H1 (cell line): Measurements from ENCODE around the gene MAPK8IP1. TPM values are rescaled to one million over a fixed set of nuclear protein-coding genes. Genes with fewer than 3 reads are reported as not detected.

Experiments
- CTBP2 ChIP-seq: IDR thresholded peaks from 2 replicates; pipeline ENCODE4 v1.7.0; 2011; ENCODE audit warnings: borderline replicate concordance, mild to moderate bottlenecking, moderate library complexity, mixed read lengths, low read length; ENCODE audit not compliant: insufficient read depth, insufficient read length
- EP300 ChIP-seq, 2 experiments: IDR thresholded peaks; 1 replicate in 1 of 2; 2 replicates in 1 of 2; pipeline ENCODE4 v1.6.1; 2011 to 2012; ENCODE audit warnings: low read depth in 2 of 2, low read length in 2 of 2, mild to moderate bottlenecking in 2 of 2, borderline replicate concordance in 1 of 2, inconsistent platforms in 1 of 2, moderate library complexity in 1 of 2
- SIN3A ChIP-seq, 2 experiments: IDR thresholded peaks in 1 of 2; conservative IDR thresholded peaks in 1 of 2; 2 replicates each; pipeline ENCODE4 v1.6.1; 2011 to 2012; ENCODE audit warnings: low read length in 2 of 2, improper control_type of control experiment in 1 of 2, low read depth in 1 of 2, mild to moderate bottlenecking in 1 of 2
- polyA plus RNA-seq, 7 experiments: library from polyadenylated mRNA; depleted of rRNA in 3 of 7; stranded (reverse) in 5 of 7; unstranded in 2 of 7; fragments of >200 nt in 5 of 7; fragments of 200-250 nt in 2 of 7; gene quantifications; 1 replicate in 5 of 7; 2 replicates in 1 of 7; 4 replicates in 1 of 7; pipeline versions ENCODE4 v1.2.1 to v1.2.3, GENCODE V29; 2011 to 2013; ENCODE audit warnings: missing spikeins in 2 of 7, mixed read lengths in 2 of 7
- total RNA-seq: library from RNA; stranded (reverse); fragmentation: NEBNext Ultra II Directional; extraction: Animal tissue kit (Norgen Biotek cat#: 25700); gene quantifications from 2 replicates; pipeline ENCODE4 v1.2.1, GENCODE V29; 2021

Gene MAPK8IP1
- total and polyA plus RNA-seq, 2 of the 8 experiments (the other 6 are each of a cell fraction or from before 2014, with no cell fraction given), result 32.4 to 40.1 TPM

DNA sequence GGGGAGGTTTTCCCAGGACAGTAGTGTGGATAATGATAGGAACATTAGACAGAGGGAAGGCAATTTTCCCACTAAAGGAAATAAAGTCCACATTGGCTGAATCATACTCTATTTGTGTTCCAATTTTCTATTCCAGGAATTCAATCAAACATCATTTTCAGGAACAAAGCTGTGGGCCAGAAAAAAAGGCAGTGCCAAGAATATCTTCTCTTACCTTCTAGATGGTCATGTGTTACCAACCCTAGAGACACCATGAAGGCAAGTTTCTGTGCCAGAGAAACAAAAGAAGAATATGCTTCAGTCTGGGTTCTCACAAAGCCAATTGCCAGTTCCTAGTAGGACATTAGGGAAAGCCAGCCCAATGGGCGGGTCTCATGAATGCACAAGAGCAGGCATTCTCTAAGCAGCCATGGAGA is 64.5 kb downstream of the MAPK8IP1 start (continued):
- no peak for TF ChIP-seq SIN3A (conservative IDR thresholded peaks at IDR 0.05 in 1 of 2, IDR thresholded peaks at IDR 0.05 in 1 of 2; ENCODE audit: low read depth in 1 of 2, low read length in 2 of 2)
- TF ChIP-seq CTBP2, result no peak
- TF ChIP-seq EP300 (IDR thresholded peaks at IDR 0.05; ENCODE audit: borderline replicate concordance in 1 of 2, low read depth in 2 of 2, low read length in 2 of 2), result no peak

Other genes starting within 250 kb of the MAPK8IP1 start
- 1.6 and 3.8 TPM in 2 replicates for gene CHST1, start 220.0 kb upstream of the MAPK8IP1 start, total RNA-seq
- 1.6 and 2.7 TPM in 2 replicates for gene CHST1, start 220.0 kb upstream of the MAPK8IP1 start, polyA plus RNA-seq (2011; rRNA removed)
- gene SLC35C1, start 80.5 kb upstream of the MAPK8IP1 start, total RNA-seq, result 10.6 and 11.2 TPM in 2 replicates
- 4.6 and 9.5 TPM in 2 replicates for gene SLC35C1, start 80.5 kb upstream of the MAPK8IP1 start, polyA plus RNA-seq (2011; rRNA removed)
- 9.4 and 10.9 TPM in 2 replicates for gene CRY2, start 38.2 kb upstream of the MAPK8IP1 start, total RNA-seq
- 8.0 and 11.8 TPM in 2 replicates for gene CRY2, start 38.2 kb upstream of the MAPK8IP1 start, polyA plus RNA-seq (2011; rRNA removed)
- 1.1 TPM in 1 of 2 replicates, not detected in the other for gene FREY1, start 21.6 kb downstream of the MAPK8IP1 start, total RNA-seq
- 0.32 and 1.3 TPM in 2 replicates for gene FREY1, start 21.6 kb downstream of the MAPK8IP1 start, polyA plus RNA-seq (2011; rRNA removed)
- gene PEX16, start 32.2 kb downstream of the MAPK8IP1 start, total RNA-seq, result 29.2 and 29.4 TPM in 2 replicates
- gene PEX16, start 32.2 kb downstream of the MAPK8IP1 start, polyA plus RNA-seq (2011; rRNA removed), result 36.0 and 47.2 TPM in 2 replicates
- gene LARGE2, start 37.0 kb downstream of the MAPK8IP1 start, total RNA-seq, result 108 and 111 TPM in 2 replicates
- gene LARGE2, start 37.0 kb downstream of the MAPK8IP1 start, polyA plus RNA-seq (2011; rRNA removed), result 137 and 234 TPM in 2 replicates
- 33.2 and 40.3 TPM in 2 replicates for gene PHF21A, start 235.8 kb downstream of the MAPK8IP1 start, total RNA-seq
- 16.3 and 17.6 TPM in 2 replicates for gene PHF21A, start 235.8 kb downstream of the MAPK8IP1 start, polyA plus RNA-seq (2011; rRNA removed)